GM12872 (cell line): ENCODE measurements around the gene STX8.

Experiments
- TF ChIP-seq, protein P1 (sequence below): IDR thresholded peaks from 3 replicates; pipeline ENCODE4 v1.5.1; 2011; ENCODE audit warnings: low read depth, mild to moderate bottlenecking, low read length, moderate library complexity; ENCODE audit not compliant: insufficient read depth

Gene STX8

DNA sequence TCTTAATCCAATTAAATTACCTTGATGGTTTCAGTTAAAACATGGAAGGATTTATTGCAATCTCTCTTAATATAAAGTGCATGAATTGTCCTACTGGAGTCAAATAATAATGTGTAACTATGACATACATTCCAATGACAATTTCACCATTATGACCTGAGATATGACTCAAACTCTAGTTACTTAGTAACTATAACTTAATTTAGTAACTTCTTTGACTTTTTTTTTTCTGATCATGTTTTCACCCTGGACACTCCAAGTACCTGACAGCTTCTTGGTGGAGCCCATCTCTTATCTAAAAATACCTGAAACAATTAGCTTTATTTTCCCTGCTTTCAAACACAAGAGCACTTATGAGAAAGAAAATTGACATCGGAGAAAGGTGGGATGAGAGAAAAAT is 123.7 kb downstream of the STX8 start:
- TF ChIP-seq, protein P1, sequence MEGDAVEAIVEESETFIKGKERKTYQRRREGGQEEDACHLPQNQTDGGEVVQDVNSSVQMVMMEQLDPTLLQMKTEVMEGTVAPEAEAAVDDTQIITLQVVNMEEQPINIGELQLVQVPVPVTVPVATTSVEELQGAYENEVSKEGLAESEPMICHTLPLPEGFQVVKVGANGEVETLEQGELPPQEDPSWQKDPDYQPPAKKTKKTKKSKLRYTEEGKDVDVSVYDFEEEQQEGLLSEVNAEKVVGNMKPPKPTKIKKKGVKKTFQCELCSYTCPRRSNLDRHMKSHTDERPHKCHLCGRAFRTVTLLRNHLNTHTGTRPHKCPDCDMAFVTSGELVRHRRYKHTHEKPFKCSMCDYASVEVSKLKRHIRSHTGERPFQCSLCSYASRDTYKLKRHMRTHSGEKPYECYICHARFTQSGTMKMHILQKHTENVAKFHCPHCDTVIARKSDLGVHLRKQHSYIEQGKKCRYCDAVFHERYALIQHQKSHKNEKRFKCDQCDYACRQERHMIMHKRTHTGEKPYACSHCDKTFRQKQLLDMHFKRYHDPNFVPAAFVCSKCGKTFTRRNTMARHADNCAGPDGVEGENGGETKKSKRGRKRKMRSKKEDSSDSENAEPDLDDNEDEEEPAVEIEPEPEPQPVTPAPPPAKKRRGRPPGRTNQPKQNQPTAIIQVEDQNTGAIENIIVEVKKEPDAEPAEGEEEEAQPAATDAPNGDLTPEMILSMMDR, result no peak

DNA sequence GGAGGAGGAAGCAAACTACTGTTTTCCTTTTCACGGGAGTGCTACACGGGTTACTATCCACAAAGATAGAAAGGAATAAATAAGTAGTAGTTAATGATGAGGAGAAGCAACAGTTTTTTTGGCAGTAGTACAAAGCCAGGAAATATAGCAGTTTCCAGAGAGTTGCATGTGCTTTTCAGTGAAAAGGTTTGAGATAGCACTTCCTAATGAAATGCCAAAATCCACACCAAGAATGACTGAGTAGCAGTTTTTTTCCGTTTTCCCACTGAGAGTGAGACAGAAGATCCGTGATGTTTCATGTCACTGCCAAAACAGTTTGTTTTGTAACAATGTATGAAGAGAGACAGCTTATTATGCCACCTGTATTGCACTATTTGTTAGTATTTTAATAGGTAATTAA is 129.1 kb downstream of the STX8 start:
- TF ChIP-seq, protein P1, result no peak

DNA sequence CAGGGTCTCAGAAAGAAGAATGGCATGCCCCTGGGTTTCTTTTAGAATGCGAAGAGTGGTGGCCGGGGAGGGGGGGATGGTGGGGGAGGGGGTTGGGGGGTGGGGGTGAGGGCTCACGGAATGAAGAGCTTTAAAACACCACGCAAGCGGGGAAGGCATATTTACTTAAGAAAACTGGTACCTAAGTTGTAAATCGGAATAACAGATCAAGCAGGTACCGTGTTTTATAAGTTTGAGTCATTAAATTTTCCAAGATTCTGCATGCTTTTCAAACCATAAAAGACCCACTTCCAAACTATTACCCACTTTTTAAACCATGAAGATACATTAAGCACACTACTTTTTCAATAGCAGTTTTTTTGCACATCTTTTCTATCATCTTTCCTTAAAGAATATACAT is 130.2 kb downstream of the STX8 start:
- TF ChIP-seq, protein P1, result no peak

DNA sequence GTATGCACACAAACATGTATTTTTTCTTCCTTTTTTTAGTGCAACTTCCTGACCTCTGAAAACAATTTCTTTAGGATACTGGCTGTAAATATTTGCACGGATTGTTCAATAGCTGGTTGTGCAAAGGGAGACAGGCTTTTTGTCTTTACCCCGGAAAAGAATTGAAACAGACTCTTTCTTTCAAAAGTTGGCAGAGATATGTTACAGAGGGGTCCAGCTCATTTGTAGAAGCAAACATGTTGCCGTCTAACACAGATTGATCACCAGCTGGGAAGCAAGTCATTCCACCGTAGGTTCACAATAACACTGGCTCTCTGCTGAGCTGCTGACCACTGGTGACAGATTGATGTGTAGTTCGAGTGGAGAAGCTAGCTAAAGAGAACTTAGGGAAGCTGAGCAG is 130.9 kb downstream of the STX8 start:
- TF ChIP-seq, protein P1, result no peak

DNA sequence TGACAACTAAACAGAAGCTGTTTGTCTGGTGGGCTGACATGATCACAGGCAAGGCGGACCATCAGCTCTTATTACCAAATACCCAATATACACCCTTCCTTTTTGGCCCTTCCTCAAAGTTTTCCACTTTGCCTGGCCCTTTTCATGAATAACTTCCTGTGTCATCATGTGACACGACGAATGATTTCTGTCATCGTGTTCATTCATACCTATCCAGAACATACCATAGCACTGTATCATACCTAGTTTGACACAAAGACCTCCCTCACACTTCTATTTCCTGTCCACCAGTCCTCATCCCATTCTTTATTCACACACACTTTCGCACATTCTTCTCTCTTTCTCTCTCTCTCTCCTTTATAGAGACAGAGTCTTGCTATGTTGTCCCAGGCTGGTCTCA is 131.8 kb downstream of the STX8 start:
- TF ChIP-seq, protein P1, result no peak

DNA sequence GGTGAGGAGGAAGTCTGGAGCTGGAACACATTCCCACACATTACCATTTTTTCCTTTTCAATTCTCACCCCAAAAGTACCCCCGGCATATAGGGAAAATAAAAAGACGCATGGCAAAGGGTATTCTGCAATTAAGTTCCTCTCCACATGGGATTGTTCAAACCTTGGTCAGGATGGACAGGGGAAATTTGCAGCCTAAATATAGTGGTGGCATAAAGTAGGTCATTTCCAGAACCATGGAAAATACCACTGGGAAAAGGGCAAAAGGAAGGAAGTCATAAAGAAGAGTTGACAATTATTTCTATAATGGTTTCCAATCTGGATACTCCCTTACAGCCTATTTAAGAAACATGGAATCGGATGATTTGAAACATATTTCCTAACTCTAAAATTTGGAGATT is 135.8 kb downstream of the STX8 start:
- TF ChIP-seq, protein P1, result no peak

DNA sequence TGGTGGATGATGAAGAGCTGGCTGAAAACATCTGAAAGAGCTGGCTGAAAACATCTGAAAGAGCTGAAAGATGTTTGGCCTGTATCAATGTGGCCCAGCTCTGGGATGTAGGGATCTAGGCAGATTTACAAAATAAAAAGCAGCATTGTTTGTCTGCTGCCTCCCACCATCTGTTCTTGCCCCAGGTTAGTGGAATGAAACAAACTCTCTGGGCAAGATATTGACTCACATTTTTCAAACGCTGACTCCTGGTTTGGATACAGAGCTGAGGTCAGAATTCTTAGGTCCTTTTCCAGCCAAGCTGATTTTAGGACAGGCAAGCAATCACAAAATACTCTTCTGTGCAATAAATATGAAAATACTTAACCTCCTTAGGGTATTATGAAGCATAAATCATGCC is 139.0 kb downstream of the STX8 start:
- TF ChIP-seq, protein P1, result no peak

DNA sequence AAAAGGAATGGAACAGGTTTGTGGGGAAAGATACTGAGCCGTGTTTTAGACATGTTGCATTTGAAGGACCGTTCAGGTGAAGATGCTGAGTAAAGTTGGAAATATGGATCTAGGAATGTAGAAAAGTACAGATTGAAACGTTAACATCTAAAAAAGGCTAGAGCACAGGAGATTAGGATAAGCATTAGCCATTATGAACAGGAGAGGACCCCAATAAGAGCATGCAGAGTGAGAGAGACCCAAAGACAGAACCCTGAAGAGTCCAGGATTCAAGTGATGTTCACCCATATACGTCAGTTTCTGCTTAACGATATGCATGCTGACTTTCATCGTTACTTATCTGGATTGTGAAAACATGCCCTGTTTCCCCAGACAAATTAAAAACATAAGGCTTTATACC is 140.5 kb downstream of the STX8 start:
- TF ChIP-seq, protein P1, result no peak
